ENCODE measurements around the gene FMO4. TPM values are rescaled to one million over a fixed set of nuclear protein-coding genes. Genes with fewer than 3 reads are reported as not detected.

The FMO4 gene
- total RNA-seq, 3 donors from 2014 or later = 7.7 to 27.7 (median 20.3) TPM

- Histone ChIP-seq H3K27me3 (no peaks in the 10 kb centered on the region), H3K36me3 (no peaks in the 10 kb centered on the region), H3K4me3 (no peak overlapping the region), H3K4me1 (peaks cover 0 to 7% of the 10 kb centered on the region in 2 donors), H3K27ac (peak overlapping the region; percentile 16 to 19), H3K9me3 (no peaks in the 10 kb centered on the region)
- no peak for DNase-seq (ENCODE audit: low spot score in 2 of 2)
- intact Hi-C loops (cut with DNase I; ENCODE audit: low total_unique reads) = no loop called here
- TF ChIP-seq POLR2A (IDR thresholded peaks at IDR 0.05) (no peak), POLR2AphosphoS5 (IDR thresholded peaks at IDR 0.05) (no peak)
- TF ChIP-seq, protein P1, sequence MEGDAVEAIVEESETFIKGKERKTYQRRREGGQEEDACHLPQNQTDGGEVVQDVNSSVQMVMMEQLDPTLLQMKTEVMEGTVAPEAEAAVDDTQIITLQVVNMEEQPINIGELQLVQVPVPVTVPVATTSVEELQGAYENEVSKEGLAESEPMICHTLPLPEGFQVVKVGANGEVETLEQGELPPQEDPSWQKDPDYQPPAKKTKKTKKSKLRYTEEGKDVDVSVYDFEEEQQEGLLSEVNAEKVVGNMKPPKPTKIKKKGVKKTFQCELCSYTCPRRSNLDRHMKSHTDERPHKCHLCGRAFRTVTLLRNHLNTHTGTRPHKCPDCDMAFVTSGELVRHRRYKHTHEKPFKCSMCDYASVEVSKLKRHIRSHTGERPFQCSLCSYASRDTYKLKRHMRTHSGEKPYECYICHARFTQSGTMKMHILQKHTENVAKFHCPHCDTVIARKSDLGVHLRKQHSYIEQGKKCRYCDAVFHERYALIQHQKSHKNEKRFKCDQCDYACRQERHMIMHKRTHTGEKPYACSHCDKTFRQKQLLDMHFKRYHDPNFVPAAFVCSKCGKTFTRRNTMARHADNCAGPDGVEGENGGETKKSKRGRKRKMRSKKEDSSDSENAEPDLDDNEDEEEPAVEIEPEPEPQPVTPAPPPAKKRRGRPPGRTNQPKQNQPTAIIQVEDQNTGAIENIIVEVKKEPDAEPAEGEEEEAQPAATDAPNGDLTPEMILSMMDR (IDR thresholded peaks at IDR 0.05) = no peak
Observed at GRCh38 chr1:171344473-171344820, 30.5 kb downstream of the FMO4 start.

DNA sequence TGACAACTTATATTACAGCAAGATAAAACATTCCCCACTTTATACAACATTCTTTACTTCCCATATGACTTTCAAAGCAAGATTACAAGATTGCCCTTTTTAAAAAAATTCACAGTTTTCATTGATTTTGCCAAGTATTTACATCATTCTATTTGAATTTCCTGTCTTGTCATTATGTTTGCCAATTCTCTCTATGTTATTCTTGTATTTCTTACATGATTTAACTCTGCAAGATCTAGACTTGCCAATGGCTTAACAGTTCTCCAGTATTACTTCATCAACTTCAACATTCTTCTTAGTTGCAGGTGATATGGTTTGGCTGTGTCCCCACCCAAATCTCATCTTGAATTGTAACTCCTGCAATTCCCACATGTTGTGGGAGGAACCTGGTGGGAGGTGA is 31.6 kb downstream of the FMO4 start:
- TF ChIP-seq POLR2AphosphoS5 (IDR thresholded peaks at IDR 0.05) = no peak
- TF ChIP-seq POLR2A (IDR thresholded peaks at IDR 0.05) = no peak
- TF ChIP-seq, protein P1 (IDR thresholded peaks at IDR 0.05) = no peak
- intact Hi-C loops (cut with DNase I; ENCODE audit: low total_unique reads) = no loop called here
- Histone ChIP-seq H3K9me3 (no peaks in the 10 kb centered on the region), H3K4me1 (peaks cover 0 to 7% of the 10 kb centered on the region in 2 donors), H3K4me3 (no peak overlapping the region), H3K27me3 (no peaks in the 10 kb centered on the region), H3K27ac (no peak overlapping the region), H3K36me3 (no peaks in the 10 kb centered on the region)
- DNase-seq (ENCODE audit: low spot score in 2 of 2) = no peak

GRCh38 chr1:171346881-171347280 is 32.9 kb downstream of the FMO4 start:
- no peaks in the 10 kb centered on the region for H3K9me3 ChIP-seq
- no peak overlapping the region for H3K4me3 ChIP-seq
- peaks cover 0 to 7% of the 10 kb centered on the region in 2 donors for H3K4me1 ChIP-seq
- H3K27ac ChIP-seq = no peak overlapping the region
- H3K36me3 ChIP-seq = no peaks in the 10 kb centered on the region
- intact Hi-C loops (cut with DNase I; ENCODE audit: low total_unique reads) = no loop called here
- no peaks in the 10 kb centered on the region for H3K27me3 ChIP-seq
- DNase-seq (ENCODE audit: low spot score in 2 of 2) = no peak
- no peak for TF ChIP-seq POLR2A (IDR thresholded peaks at IDR 0.05)
- TF ChIP-seq, protein P1 (IDR thresholded peaks at IDR 0.05) = no peak
- TF ChIP-seq POLR2AphosphoS5 (IDR thresholded peaks at IDR 0.05) = no peak

DNA sequence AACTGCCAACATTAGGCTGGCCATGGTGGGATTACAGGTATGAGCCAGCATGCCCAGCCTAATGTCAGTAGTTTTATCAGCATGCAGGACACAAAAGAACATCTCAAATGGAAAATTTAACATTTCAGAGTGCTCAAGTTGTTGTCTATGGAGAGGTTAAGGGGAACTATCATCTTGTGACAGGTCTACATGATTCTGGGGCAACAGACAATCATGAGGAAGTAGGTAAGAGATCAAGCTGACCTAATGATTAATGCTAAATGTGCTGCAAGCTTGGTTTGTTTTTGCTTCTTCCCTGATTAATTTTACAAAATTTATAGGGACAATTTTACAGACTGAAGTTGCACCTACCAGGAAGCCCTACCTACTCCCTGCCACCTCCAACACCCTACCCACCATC is 36.6 kb downstream of the FMO4 start:
- Histone ChIP-seq H3K27ac (no peak overlapping the region), H3K27me3 (no peaks in the 10 kb centered on the region), H3K36me3 (no peaks in the 10 kb centered on the region), H3K9me3 (no peaks in the 10 kb centered on the region), H3K4me1 (no peaks in the 10 kb centered on the region), H3K4me3 (no peak overlapping the region)
- intact Hi-C loops (cut with DNase I; ENCODE audit: low total_unique reads) = no loop called here
- no peak for TF ChIP-seq POLR2AphosphoS5 (IDR thresholded peaks at IDR 0.05)
- TF ChIP-seq POLR2A (IDR thresholded peaks at IDR 0.05) = no peak
- TF ChIP-seq, protein P1 (IDR thresholded peaks at IDR 0.05) = no peak
- DNase-seq (ENCODE audit: low spot score in 2 of 2) = no peak

GRCh38 chr1:171351961-171352360 is 38.0 kb downstream of the FMO4 start:
- DNase-seq (ENCODE audit: low spot score in 2 of 2) = no peak
- Histone ChIP-seq H3K36me3 (no peaks in the 10 kb centered on the region), H3K9me3 (no peaks in the 10 kb centered on the region), H3K4me1 (no peaks in the 10 kb centered on the region), H3K27me3 (no peaks in the 10 kb centered on the region), H3K4me3 (no peak overlapping the region), H3K27ac (no peak overlapping the region)
- TF ChIP-seq POLR2AphosphoS5 (IDR thresholded peaks at IDR 0.05) = no peak
- TF ChIP-seq POLR2A (IDR thresholded peaks at IDR 0.05) = no peak
- TF ChIP-seq, protein P1 (IDR thresholded peaks at IDR 0.05) = no peak
- intact Hi-C loops (cut with DNase I; ENCODE audit: low total_unique reads) = no loop called here
